DOHH2 (cell line): ENCODE data around the gene PIK3AP1.

Source experiments
- H3F3A ChIP-seq: fragments of 200-600 bp; sonication (generic), shearing (Covaris generic); 2 replicates; pipeline ENCODE4 v1.6.0; 2016; ENCODE audit warnings: antibody characterized with exemption, mild to moderate bottlenecking; ENCODE audit not compliant: control insufficient read depth, insufficient read depth
- H3K27ac ChIP-seq: fragments of 200-600 bp; sonication (generic); 2 replicates; pipeline ENCODE4 v1.5.1; 2014; ENCODE audit warnings: low read depth, mild to moderate bottlenecking, low read length, moderate library complexity
- H3K27me3 ChIP-seq: fragments of 200-600 bp; sonication (generic); 2 replicates; pipeline ENCODE4 v1.6.1; 2014; ENCODE audit warnings: mild to moderate bottlenecking, low read length, mixed read lengths; ENCODE audit not compliant: control insufficient read depth
- H3K36me3 ChIP-seq: fragments of 200-600 bp; sonication (generic); 2 replicates; pipeline ENCODE4 v1.6.1; 2014; ENCODE audit warnings: mild to moderate bottlenecking, low read length, moderate library complexity, mixed read lengths; ENCODE audit not compliant: control insufficient read depth
- H3K4me1 ChIP-seq: fragments of 200-600 bp; sonication (generic); 2 replicates; pipeline ENCODE4 v1.6.1; 2014; ENCODE audit warnings: mild to moderate bottlenecking, low read length, mixed read lengths; ENCODE audit not compliant: control insufficient read depth
- H3K4me2 ChIP-seq: fragments of 200-600 bp; sonication (generic); 2 replicates; pipeline ENCODE4 v1.6.0; 2014; ENCODE audit warnings: mild to moderate bottlenecking, low read length, moderate library complexity
- H3K4me3 ChIP-seq: fragments of 200-600 bp; sonication (generic); 2 replicates; pipeline ENCODE4 v1.5.1; 2014; ENCODE audit warnings: mild to moderate bottlenecking, low read length, mixed read lengths
- H3K79me2 ChIP-seq: fragments of 200-600 bp; sonication (generic); 2 replicates; pipeline ENCODE4 v1.6.1; 2014; ENCODE audit warnings: mild to moderate bottlenecking, low read length, mixed read lengths; ENCODE audit not compliant: control insufficient read depth
- H3K9me2 ChIP-seq: fragments of 200-600 bp; sonication (generic); replicated peaks from 2 replicates; pipeline ENCODE4 v1.6.1; 2014; ENCODE audit warnings: mild to moderate bottlenecking, low read length, mixed read lengths; ENCODE audit not compliant: control insufficient read depth
- H3K9me3 ChIP-seq: fragments of 200-600 bp; sonication (generic); 2 replicates; pipeline ENCODE4 v1.6.1; 2014; ENCODE audit warnings: antibody characterized with exemption, low read length, mixed read lengths; ENCODE audit not compliant: control insufficient read depth, insufficient read depth
- H4K20me1 ChIP-seq: fragments of 200-600 bp; sonication (generic); 2 replicates; pipeline ENCODE4 v1.6.0; 2014; ENCODE audit warnings: low read depth, mild to moderate bottlenecking, antibody characterized with exemption, low read length, moderate library complexity; ENCODE audit not compliant: control insufficient read depth, insufficient read depth
- CTCF ChIP-seq: fragments of 200-600 bp; sonication (generic); IDR thresholded peaks from one replicate; pipeline ENCODE4 v1.5.1; 2014; ENCODE audit warnings: antibody characterized with exemption, mild to moderate bottlenecking, low read depth, low read length; ENCODE audit not compliant: poor library complexity, severe bottlenecking
- EZH2phosphoT487 ChIP-seq: fragments of 200-600 bp; sonication (generic); IDR thresholded peaks from 2 replicates; pipeline ENCODE4 v1.6.1; 2017; ENCODE audit warnings: borderline replicate concordance, mild to moderate bottlenecking, antibody characterized with exemption, low read length, moderate library complexity, mixed read lengths

The PIK3AP1 gene

GRCh38 chr10:96688789-96689188 lies 31.5 kb downstream of the PIK3AP1 start:
- no peak for TF ChIP-seq EZH2phosphoT487
- TF ChIP-seq CTCF = no peak
- Histone ChIP-seq H3K4me2 (no peak overlapping the region), H3F3A (peaks cover 2% of the 10 kb centered on the region; the same call in 1 of the 2 replicates)

GRCh38 chr10:96687317-96688012 lies 32.8 kb downstream of the PIK3AP1 start:
- Histone ChIP-seq H3F3A (peaks cover 4% of the 10 kb centered on the region; the same call in 1 of the 2 replicates), H3K4me3 (peak overlapping the region; percentile 18; the same call in 1 of the 2 replicates), H3K79me2 (peaks cover 100% of the 10 kb centered on the region), H3K4me1 (peaks cover 96% of the 10 kb centered on the region), H3K27ac (peak overlapping the region; percentile 16; the same call in 1 of the 2 replicates), H3K9me2 (no peaks in the 10 kb centered on the region), H3K27me3 (no peaks in the 10 kb centered on the region), H4K20me1 (peaks cover 23% of the 10 kb centered on the region; the same call in 1 of the 2 replicates), H3K4me2 (peak overlapping the region; percentile 57), H3K36me3 (peaks cover 84% of the 10 kb centered on the region), H3K9me3 (no peaks in the 10 kb centered on the region)
- TF ChIP-seq CTCF (no peak), EZH2phosphoT487 (no peak)

More at GRCh38 chr10:96688789-96689188, 31.5 kb downstream of the PIK3AP1 start:
- Histone ChIP-seq H3K4me3 (no peak overlapping the region), H3K9me2 (no peaks in the 10 kb centered on the region), H3K9me3 (no peaks in the 10 kb centered on the region), H3K4me1 (peaks cover 94% of the 10 kb centered on the region), H3K27ac (no peak overlapping the region), H4K20me1 (peaks cover 31% of the 10 kb centered on the region; the same call in 1 of the 2 replicates), H3K36me3 (peaks cover 83% of the 10 kb centered on the region), H3K79me2 (peaks cover 100% of the 10 kb centered on the region), H3K27me3 (no peaks in the 10 kb centered on the region)

GRCh38 chr10:96686514-96686913 lies 33.8 kb downstream of the PIK3AP1 start:
- Histone ChIP-seq H3K79me2 (peaks cover 100% of the 10 kb centered on the region), H3K27ac (peak overlapping the region; percentile 37), H3K36me3 (peaks cover 85% of the 10 kb centered on the region), H3K9me2 (no peaks in the 10 kb centered on the region), H3K4me1 (peaks cover 96% of the 10 kb centered on the region), H3K4me3 (no peak overlapping the region; the same call in 1 of the 2 replicates), H3F3A (peaks cover 9% of the 10 kb centered on the region; the same call in 1 of the 2 replicates), H4K20me1 (peaks cover 23% of the 10 kb centered on the region; the same call in 1 of the 2 replicates), H3K4me2 (peak overlapping the region; percentile 44), H3K27me3 (no peaks in the 10 kb centered on the region), H3K9me3 (no peaks in the 10 kb centered on the region)
- TF ChIP-seq CTCF (no peak), EZH2phosphoT487 (no peak)
